Natural killer cell (primary cell): ENCODE data around the gene PHF21A. TPM values are rescaled to one million over a fixed set of nuclear protein-coding genes. Genes with fewer than 3 reads are reported as not detected.

Experiments used
- ATAC-seq, 3 donors: fragments of 150-1000 bp in 2 of 3; fragments of 200-7000 bp in 1 of 3; cut with Tn5 transposase; 1 replicate in 1 of 3; 2 replicates in 2 of 3; pipeline ENCODE4 v1.10.0; 2021; ENCODE audit warnings: mild to moderate bottlenecking in 2 of 3, moderate library complexity in 2 of 3
- DNase-seq, 2 donors: peaks; one replicate each; pipeline versions ENCODE4 v3.0.0 to v3.0.0-alpha.2; 2013 to 2021; ENCODE audit warnings: mixed read lengths in 1 of 2
- H3K27ac ChIP-seq: one replicate; pipeline ENCODE4 v1.5.1; 2013; ENCODE audit warnings: mild to moderate bottlenecking, low read length
- H3K27me3 ChIP-seq: one replicate; pipeline ENCODE4 v1.6.1; 2013; ENCODE audit warnings: low read length; ENCODE audit not compliant: control insufficient read depth, insufficient read depth
- H3K36me3 ChIP-seq: one replicate; pipeline ENCODE4 v1.6.1; 2013; ENCODE audit warnings: low read length; ENCODE audit not compliant: control insufficient read depth, insufficient read depth
- H3K4me1 ChIP-seq: one replicate; pipeline ENCODE4 v1.6.1; 2013; ENCODE audit warnings: low read length; ENCODE audit not compliant: control insufficient read depth, insufficient read depth
- H3K4me3 ChIP-seq: one replicate; pipeline ENCODE4 v1.5.1; 2013; ENCODE audit warnings: low read length
- H3K9me3 ChIP-seq: one replicate; pipeline ENCODE4 v1.6.1; 2013; ENCODE audit warnings: low read length; ENCODE audit not compliant: control insufficient read depth, insufficient read depth
- H3K27ac Mint-ChIP-seq, 2 donors: one replicate each; pipeline ENCODE4 v1.8.0; 2022; ENCODE audit warnings: mild to moderate bottlenecking in 2 of 2, mixed read lengths in 2 of 2, moderate library complexity in 1 of 2
- H3K27me3 Mint-ChIP-seq, 2 donors: one replicate each; pipeline ENCODE4 v1.8.0; 2022; ENCODE audit warnings: low read depth in 2 of 2, mixed read lengths in 2 of 2
- H3K36me3 Mint-ChIP-seq: one replicate; pipeline ENCODE4 v1.8.0; 2022; ENCODE audit warnings: mixed read lengths
- H3K4me1 Mint-ChIP-seq, 2 donors: one replicate each; pipeline ENCODE4 v1.8.0; 2022; ENCODE audit warnings: mixed read lengths in 2 of 2
- H3K4me3 Mint-ChIP-seq: one replicate; pipeline ENCODE4 v1.8.0; 2022; ENCODE audit warnings: mild to moderate bottlenecking, moderate library complexity, mixed read lengths
- H3K9me3 Mint-ChIP-seq, 2 donors: one replicate each; pipeline ENCODE4 v1.8.0; 2022; ENCODE audit warnings: mixed read lengths in 2 of 2
- CTCF ChIP-seq: fragments of 200-600 bp; IDR thresholded peaks from one replicate; pipeline ENCODE4 v1.8.0; 2022; ENCODE audit warnings: antibody characterized with exemption
- WGBS: methylation state at CpG from one replicate; pipeline ENCODE4 v1.1.7; 2013; ENCODE audit warnings: missing lambda C conversion rate; ENCODE audit not compliant: insufficient coverage; 5-methylcytosine and 5-hydroxymethylcytosine counted together
- intact Hi-C: fragments of 100-400 bp; cut with micrococcal nuclease; formaldehyde crosslinking; loops from one replicate; pipeline ENCODE4 v1.14.2; 2022
- total RNA-seq, 4 donors: library from RNA; stranded (reverse); fragments of 120-200 nt in 1 of 4; gene quantifications; one replicate each; pipeline versions ENCODE4 v1.2.3 to v1.2.4, GENCODE V29; 2013 to 2022

The PHF21A gene
- total RNA-seq, 3 donors from 2014 or later (not counting 1 experiment from before 2014, with no cell fraction given): 138 to 147 (median 139) TPM

DNA sequence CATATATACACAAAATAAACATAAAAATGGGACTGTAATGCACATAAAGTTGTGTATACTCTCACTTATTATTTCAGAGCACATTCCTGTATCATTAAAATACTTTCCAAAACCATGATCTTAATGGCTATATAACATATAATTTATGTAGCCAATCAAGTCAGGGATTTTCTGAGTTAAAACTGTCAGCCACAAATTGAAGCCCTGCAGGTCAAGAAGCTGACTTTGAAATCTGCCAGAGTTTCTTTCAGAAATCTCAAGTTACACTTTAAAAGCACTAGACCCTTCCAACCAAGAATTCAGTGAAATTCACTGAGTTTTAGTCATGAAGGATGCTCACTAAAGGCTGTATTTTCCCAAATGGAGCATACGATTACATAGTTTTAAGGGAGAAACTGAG lies 47.6 kb downstream of the PHF21A start:
- no peak overlapping the region for H3K4me3 Mint-ChIP-seq
- H3K27ac Mint-ChIP-seq: no peak overlapping the region
- peaks cover 23 to 24% of the 10 kb centered on the region in 2 donors for H3K4me1 Mint-ChIP-seq
- H3K9me3 Mint-ChIP-seq: no peaks in the 10 kb centered on the region
- no peak overlapping the region for H3K4me3 ChIP-seq
- H3K27me3 ChIP-seq: no peaks in the 10 kb centered on the region
- H3K4me1 ChIP-seq: no peaks in the 10 kb centered on the region
- TF ChIP-seq CTCF: no peak
- WGBS: 100% methylated on average over 1 of the region's 1 CpG
- ATAC-seq: no peak
- peaks cover 25% of the 10 kb centered on the region for H3K36me3 ChIP-seq
- H3K36me3 Mint-ChIP-seq: no peaks in the 10 kb centered on the region
- H3K27me3 Mint-ChIP-seq: no peaks in the 10 kb centered on the region
- no peaks in the 10 kb centered on the region for H3K9me3 ChIP-seq
- DNase-seq: no peak
- no peak overlapping the region for H3K27ac ChIP-seq
- intact Hi-C loops: no loop called here

DNA sequence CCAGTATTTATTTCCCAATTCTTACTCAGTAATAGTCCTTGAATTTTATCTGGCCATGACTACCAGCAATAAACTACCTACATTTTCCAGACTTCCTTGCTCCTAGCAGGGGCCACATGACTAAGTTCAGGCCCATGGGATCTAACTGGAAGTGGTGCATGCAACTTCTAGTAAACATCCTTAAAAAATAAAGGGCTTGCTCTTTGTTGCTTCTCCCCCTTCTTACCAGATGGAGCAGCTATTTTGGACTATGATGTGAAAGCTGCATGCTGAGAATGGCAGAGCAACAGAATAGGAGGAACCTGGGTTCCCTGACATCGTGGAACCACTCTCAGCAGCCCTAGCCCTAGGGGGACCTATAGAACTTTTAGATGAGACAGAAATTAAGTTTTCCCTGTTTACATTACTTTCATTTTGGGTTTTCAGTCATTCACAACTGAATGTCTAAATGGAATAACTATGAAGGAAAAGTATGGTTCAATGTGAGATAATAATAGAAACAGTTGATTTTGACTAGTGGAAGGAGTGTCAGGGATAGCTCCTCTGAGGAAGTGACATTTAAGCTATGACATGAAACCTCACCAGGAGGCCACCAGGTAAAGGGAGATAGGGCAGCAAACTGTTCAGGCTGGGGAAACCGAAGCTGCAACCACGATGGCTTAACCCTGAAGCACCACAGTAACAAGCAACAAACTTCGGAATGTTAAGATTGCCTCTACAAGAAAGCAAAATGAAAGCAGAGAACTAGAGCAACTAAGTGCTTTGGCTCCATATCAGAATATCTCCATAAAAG lies 48.9 kb downstream of the PHF21A start:
- Histone ChIP-seq H3K27me3 (no peaks in the 10 kb centered on the region), H3K36me3 (peaks cover 33% of the 10 kb centered on the region), H3K9me3 (no peaks in the 10 kb centered on the region), H3K27ac (no peak overlapping the region), H3K4me1 (no peaks in the 10 kb centered on the region), H3K4me3 (no peak overlapping the region)
- intact Hi-C loops: no loop called here
- Mint-ChIP-seq H3K36me3 (no peaks in the 10 kb centered on the region), H3K27ac (peak overlapping the region; percentile 23), H3K9me3 (no peaks in the 10 kb centered on the region), H3K4me1 (peaks cover 34 to 36% of the 10 kb centered on the region in 2 donors), H3K4me3 (no peak overlapping the region), H3K27me3 (no peaks in the 10 kb centered on the region)
- ATAC-seq: no peak
- 61% methylated on average over 3 of the region's 4 CpGs for WGBS
- TF ChIP-seq CTCF: no peak
- no peak for DNase-seq

DNA sequence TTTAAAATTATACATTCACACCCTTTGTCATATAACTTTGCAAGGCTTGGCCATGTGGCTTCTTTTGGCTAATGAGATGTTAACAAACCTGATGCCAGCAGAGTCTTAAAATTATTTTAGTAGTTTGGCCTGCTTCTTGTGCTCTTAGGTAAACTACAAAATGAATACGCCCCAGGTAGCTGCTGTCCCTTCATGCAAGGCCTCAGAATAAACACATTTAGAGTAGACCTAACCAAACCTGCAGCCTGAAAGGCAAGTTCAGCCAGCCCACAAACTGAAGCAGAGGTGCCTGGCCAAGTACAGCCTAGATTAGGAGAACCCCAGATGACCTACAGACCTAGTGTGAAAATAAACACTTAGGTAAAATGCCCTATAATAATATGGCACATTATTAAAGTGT lies 50.2 kb downstream of the PHF21A start:
- no peaks in the 10 kb centered on the region for H3K9me3 ChIP-seq
- Mint-ChIP-seq H3K27ac (peak overlapping the region in 1 of 2 donors; percentile 20), H3K27me3 (no peaks in the 10 kb centered on the region), H3K9me3 (no peaks in the 10 kb centered on the region), H3K4me3 (no peak overlapping the region), H3K36me3 (no peaks in the 10 kb centered on the region), H3K4me1 (peaks cover 34 to 37% of the 10 kb centered on the region in 2 donors)
- TF ChIP-seq CTCF: no peak
- no peak overlapping the region for H3K4me3 ChIP-seq
- WGBS: 100% methylated on average over 1 of the region's 1 CpG
- no peaks in the 10 kb centered on the region for H3K27me3 ChIP-seq
- no peak for DNase-seq
- ATAC-seq: no peak
- peaks cover 29% of the 10 kb centered on the region for H3K36me3 ChIP-seq
- no peaks in the 10 kb centered on the region for H3K4me1 ChIP-seq
- H3K27ac ChIP-seq: no peak overlapping the region
- intact Hi-C loops: no loop called here

- DNase-seq: no peak
- intact Hi-C loops: no loop called here
- 100% methylated on average over 2 of the region's 3 CpGs for WGBS
- Histone ChIP-seq H3K27ac (no peak overlapping the region), H3K4me3 (no peak overlapping the region), H3K36me3 (peaks cover 22% of the 10 kb centered on the region), H3K27me3 (no peaks in the 10 kb centered on the region), H3K4me1 (no peaks in the 10 kb centered on the region), H3K9me3 (no peaks in the 10 kb centered on the region)
- Mint-ChIP-seq H3K27ac (peak overlapping the region in 1 of 2 donors; percentile 44), H3K9me3 (no peaks in the 10 kb centered on the region), H3K4me1 (peaks cover 39 to 41% of the 10 kb centered on the region in 2 donors), H3K36me3 (peaks cover 8% of the 10 kb centered on the region), H3K4me3 (no peak overlapping the region), H3K27me3 (no peaks in the 10 kb centered on the region)
- no peak for ATAC-seq
- no peak for TF ChIP-seq CTCF
Measured at GRCh38 chr11:46069595-46069994, 51.7 kb downstream of the PHF21A start.
